Measurements from ENCODE around the gene DDX46.
A peak's percentile ranks its signal among the peaks of the same experiment; 100 is the strongest.
"Not testable (repeated sequence)": the region's sequence is repeated elsewhere in the genome, so short reads cannot be mapped to it uniquely, and the experiment has no call there.

DDX46 gene, protein sequence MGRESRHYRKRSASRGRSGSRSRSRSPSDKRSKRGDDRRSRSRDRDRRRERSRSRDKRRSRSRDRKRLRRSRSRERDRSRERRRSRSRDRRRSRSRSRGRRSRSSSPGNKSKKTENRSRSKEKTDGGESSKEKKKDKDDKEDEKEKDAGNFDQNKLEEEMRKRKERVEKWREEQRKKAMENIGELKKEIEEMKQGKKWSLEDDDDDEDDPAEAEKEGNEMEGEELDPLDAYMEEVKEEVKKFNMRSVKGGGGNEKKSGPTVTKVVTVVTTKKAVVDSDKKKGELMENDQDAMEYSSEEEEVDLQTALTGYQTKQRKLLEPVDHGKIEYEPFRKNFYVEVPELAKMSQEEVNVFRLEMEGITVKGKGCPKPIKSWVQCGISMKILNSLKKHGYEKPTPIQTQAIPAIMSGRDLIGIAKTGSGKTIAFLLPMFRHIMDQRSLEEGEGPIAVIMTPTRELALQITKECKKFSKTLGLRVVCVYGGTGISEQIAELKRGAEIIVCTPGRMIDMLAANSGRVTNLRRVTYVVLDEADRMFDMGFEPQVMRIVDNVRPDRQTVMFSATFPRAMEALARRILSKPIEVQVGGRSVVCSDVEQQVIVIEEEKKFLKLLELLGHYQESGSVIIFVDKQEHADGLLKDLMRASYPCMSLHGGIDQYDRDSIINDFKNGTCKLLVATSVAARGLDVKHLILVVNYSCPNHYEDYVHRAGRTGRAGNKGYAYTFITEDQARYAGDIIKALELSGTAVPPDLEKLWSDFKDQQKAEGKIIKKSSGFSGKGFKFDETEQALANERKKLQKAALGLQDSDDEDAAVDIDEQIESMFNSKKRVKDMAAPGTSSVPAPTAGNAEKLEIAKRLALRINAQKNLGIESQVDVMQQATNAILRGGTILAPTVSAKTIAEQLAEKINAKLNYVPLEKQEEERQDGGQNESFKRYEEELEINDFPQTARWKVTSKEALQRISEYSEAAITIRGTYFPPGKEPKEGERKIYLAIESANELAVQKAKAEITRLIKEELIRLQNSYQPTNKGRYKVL

GRCh38 chr5:134758504-134759341, at the start of gene DDX46:
Gene DDX46, plus strand, starts transcription at chr5:134758779. Its CDS starts 160 bp downstream, at chr5:134758939.
- DNase-seq = peak; percentile 13 to 92 (median 80)

DNA sequence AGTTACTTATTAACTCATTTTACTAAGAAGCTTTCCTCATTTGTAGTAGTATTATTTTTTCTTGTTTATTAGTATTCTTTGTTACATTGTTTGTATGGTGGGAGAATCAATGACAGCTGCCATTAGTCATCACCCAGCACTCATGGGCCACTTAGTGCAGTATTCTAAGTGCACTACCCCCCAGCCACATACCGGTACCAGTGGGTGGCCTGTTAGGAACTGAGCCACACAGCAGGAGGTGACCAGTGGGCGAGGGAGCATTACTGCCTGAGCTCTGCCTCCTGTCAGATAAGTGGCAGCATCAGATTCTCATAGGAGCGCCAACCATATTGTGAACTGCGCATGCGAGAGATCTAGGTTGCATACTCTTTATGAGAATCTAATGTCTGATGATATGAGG, 44.5 kb upstream of the DDX46 start:
- DNase-seq = peak in 6 of 56 donors; percentile 6 to 15 (median 10)

DNA sequence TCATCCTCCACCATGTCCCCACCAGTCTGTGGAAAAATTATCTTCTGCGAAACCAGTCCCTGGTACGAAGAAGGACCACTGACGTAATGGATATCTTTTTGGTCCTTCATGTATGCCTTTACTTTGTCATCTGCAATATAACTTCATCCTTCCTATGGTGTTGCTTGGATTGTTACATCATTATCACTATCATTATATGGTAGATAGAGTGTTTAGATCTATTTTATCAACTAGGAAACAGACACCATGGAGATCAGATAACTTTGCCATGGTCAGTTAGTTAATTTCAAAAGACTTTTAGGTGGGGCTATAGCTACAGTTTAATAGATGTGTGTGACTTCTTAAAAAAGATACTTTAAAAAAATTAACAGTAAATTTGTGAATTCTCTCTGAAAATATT, 44.0 kb upstream of the DDX46 start:
- DNase-seq = no peak

DNA sequence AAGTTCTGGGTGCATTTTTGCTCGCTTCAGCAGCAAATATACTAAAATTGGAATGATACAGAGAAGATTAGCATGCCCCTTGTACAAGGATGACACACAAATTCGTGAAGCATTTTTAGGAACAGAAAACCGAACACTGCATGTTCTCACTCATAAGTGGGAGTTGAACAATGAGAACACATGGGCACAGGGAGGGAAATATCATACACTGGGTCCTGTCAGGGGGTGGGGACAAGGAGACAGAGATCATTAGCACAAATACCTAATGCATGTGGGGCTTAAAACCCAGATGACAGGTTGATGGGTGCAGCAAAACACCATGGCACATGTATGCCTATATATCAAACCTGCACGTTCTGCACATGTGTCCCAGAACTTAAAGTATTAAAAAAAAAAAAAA, 43.1 kb upstream of the DDX46 start:
- DNase-seq = not testable (repeated sequence)

- no peak for DNase-seq
Observed at GRCh38 chr5:134724872-134725271, 33.7 kb upstream of the DDX46 start.

DNA sequence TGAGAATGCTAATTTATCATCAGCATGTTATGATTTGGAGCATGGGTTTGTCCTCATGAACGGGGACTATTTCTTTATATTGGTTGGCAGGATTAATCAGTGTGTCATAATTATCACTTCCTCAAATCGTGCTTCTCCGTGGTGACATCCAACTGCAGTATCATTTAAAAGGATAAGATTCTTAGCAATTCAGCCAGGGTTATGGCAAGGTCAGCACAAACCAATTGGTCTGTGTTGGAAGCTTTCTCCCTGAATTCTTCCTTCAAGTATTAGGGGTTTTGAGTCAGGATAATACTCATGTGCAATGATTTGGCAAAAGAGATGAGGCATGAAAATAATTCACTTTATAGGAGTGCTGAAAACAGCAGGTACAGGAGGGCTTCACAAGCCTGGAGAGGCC, 25.8 kb upstream of the DDX46 start:
- DNase-seq = no peak

DNA sequence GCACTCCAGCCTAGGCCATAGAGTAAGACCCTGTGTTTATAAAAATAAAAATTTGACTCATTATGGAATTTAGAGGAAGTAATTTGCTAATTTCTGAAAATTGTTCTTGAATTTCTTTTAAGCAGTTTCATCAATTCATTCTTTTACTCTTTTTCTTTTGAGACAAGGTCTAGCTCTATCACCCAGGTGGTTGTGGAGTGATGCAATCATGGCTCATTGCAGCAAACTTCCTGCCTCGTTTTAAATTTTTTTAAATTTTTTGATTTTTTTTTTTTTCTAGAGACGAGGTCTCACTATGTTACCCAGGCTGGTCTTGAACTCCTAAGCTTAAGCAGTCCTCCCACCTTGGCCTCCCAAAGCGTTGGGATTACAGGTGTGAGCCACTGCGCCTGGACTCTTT, 23.3 kb upstream of the DDX46 start:
- DNase-seq = no peak

- DNase-seq = no peak
Observed at GRCh38 chr5:134736173-134736812, 22.3 kb upstream of the DDX46 start.

- DNase-seq = peak; percentile 47 to 98 (median 94)
Observed at GRCh38 chr5:134738133-134738962, 20.2 kb upstream of the DDX46 start, which contains the start of gene CAMLG. Gene CAMLG, plus strand, starts transcription at chr5:134738548. Its CDS starts 73 bp downstream, at chr5:134738621.

DNA sequence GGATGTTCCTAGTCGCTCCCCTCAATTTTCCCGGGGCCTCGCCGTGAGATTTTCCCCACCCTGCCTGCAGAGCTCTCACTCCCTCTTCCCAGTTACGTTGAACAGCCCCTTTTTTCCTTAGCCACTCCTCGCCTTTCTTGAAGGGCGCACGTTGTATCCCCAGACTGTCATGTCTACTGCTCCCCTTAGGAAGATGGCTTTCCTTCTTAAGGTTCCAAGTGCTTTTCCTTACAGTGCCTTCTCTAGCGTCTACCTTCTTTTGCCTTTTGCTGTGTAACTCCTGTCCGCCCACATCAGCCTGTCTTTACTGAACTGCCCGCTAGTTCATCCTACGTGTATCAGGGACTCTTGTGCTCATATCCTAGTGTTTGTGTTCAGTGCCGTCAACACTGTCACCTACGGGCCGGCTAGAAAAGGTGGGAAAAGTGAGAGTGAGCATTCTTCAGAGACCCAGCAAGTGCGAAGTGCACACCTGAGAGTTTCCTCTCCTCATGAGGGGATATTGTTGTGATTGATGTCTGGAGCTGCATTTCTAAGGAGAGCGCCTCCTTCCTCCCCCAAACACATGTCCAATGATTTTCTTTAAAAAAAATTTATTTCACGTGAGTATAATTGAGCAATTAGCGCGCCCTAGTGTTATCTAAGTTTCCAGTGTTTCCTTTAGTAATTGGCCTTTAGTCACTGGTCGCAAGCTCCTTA, 19.5 kb upstream of the DDX46 start:
- DNase-seq = peak in 11 of 56 donors; percentile 11 to 55 (median 39)

DNA sequence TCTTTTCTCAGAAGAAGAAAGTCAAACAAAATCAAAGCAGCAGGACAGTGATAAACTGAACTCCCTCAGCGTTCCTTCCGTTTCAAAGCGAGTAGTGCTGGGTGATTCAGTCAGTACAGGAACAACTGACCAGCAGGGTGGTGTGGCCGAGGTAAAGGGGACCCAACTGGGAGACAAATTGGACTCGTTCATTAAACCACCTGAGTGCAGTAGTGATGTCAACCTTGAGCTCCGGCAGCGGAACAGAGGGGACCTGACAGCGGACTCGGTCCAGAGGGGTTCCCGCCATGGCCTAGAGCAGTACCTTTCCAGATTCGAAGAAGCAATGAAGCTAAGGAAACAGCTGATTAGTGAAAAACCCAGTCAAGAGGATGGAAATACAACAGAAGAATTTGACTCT, 17.5 kb upstream of the DDX46 start:
- DNase-seq = no peak

- no peak for DNase-seq
Observed at GRCh38 chr5:134742134-134742533, 16.4 kb upstream of the DDX46 start.

DNA sequence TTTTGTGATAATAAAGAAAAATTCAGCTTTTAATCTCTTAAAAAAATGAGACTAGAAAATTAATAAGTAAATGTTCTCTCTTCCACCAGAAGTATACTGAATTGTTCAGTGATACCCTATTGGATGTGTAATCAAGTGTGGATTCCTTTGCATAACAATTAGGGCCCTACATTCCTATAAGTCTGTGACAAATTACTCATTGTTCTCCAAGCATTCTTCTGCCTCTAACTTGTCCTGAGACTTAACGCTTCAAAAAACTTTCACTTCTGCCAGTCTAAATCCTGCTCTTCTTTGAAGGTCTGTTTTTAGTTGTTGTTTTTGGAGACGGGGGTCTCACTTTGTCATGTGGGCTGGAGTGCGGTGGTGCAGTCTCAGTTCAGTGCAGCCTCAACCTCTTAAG, 9.2 kb upstream of the DDX46 start:
- DNase-seq = no peak

DNA sequence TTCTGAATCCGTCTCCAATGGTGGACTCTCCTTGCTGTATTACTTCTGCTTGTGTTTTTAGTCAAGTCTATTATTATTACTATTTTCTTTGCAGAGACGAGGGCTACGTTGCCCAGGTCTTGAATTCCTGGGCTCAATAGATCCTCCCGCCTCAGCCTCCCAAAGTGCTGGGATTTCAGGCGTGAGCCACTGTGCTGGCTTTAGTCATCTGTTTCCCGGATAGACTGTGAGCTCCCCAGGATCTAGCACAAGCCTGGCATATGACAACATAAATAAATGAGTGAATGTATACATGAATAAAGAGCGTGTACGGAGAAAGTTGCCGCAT, 439 bp upstream of the DDX46 start:
- no peak for DNase-seq

DNA sequence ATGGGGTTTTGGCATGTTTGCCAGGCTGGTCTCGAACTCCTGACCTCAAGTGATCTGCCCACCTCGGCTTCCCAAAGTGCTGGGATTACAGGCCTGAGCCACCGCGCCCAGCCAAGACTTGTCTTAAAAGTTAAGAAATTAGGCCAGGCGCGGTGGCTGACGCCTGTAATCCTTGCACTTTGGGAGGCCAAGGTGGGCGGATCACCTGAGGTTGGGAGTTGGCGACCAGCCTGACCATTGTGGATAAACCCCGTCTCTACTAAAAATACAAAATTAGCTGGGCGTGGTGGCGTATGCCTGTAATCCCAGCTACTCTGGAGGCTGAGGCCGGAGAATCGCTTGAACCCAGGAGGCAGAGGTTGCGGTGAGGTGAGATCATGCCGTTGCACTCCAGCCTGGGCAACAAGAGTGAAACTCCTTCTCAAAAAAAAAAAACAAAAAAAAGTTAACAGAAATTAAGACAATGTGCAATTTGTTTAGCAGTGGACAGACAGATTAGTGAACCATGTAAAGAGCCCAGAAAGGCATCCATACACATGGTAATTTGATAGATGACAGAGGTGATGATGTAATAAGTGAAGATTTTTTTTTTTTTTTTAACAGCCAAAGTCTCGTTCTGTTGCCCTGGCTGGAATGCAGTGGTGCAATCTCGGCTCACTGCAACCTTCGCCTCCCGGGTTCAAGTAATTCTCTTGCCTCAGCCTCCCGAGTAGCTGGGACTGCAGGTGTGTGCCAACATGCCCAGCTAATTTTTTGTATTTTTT, 9.1 kb downstream of the DDX46 start:
- not testable (repeated sequence) for DNase-seq

DNA sequence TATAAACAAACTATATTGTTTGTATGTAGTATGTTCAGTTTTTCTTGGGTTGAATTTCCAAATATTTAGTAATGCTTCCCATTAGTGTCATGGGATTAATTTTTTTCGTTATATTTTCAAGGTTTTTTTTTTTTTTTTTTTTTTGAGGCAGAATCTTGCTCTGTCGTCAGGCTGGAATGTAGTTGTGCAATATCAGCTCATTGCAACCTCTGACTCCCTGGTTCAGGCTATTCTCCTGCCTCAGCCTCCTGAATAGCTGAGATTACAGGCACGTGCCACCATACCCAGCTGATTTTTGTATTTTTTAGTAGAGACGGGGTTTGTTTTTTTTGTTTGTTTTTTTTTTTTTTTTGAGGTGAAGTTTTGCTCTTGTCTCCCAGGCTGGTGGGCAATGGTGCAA, 10.6 kb downstream of the DDX46 start:
- DNase-seq = no peak

DNA sequence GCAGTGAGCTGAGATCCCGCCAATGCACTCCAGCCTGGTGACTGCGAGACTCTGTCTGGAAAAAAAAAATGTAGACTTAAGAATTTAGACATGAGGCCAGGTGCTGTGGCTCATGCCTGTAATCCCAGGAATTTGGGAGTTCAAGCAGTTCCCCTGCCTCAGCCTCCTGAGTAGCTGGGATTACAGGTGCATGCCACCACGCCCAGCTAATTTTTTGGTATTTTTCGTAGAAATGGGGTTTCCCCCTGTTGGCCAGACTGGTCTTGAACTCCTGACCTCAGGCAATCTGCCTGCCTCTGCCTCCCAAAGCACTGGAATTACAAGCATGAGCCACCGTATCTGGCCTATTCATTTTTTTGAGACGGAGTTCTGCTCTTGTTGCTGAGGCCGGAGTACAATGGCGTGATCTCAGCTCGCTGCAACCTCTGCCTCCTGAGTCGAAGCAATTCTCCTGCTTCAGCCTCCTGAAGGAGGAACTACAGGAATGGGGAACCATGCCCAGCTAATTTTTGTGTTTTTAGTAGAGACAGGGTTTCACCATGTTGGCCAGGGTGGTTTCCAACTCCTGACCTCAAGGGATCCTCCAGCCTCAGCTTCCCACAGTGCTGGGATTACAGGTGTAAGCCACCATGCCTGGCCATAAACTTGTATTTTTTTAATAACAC, 14.0 kb downstream of the DDX46 start:
- DNase-seq = no peak

- DNase-seq = no peak
Observed at GRCh38 chr5:134777366-134777765, 18.8 kb downstream of the DDX46 start.

Measured in amygdala (tissue), 56 donors.